Activated T-cell treated with anti-CD3 and anti-CD28 coated beads for 24 hours (primary cell): ENCODE data around the gene CYP26B1.

Experiments
- DNase-seq: peaks from one replicate; pipeline ENCODE4 v3.0.0-alpha.2; 2020; ENCODE audit warnings: low read depth

CYP26B1 gene

GRCh38 chr2:72129681-72130340, 17.9 kb downstream of the CYP26B1 start:
- DNase-seq, result no peak

DNA sequence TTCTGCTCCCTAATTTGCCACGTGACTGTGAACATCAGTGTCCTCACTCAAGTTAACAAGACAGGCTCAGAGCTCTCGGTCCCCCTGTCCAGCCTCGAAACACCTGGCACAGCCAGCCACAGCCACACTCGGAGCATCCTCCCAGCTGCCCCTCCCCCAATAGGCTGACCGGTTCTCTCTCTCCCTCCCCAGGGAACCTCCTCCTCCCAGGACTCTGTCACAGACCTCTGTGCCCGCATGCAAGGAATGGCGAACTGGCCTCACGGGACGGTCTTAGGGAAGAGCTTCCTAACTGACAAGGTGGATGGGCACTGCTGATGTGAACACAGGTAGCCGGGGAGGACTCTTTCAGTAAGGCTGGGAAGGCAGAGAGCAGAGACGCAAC, 18.8 kb downstream of the CYP26B1 start:
- DNase-seq, result no peak

DNA sequence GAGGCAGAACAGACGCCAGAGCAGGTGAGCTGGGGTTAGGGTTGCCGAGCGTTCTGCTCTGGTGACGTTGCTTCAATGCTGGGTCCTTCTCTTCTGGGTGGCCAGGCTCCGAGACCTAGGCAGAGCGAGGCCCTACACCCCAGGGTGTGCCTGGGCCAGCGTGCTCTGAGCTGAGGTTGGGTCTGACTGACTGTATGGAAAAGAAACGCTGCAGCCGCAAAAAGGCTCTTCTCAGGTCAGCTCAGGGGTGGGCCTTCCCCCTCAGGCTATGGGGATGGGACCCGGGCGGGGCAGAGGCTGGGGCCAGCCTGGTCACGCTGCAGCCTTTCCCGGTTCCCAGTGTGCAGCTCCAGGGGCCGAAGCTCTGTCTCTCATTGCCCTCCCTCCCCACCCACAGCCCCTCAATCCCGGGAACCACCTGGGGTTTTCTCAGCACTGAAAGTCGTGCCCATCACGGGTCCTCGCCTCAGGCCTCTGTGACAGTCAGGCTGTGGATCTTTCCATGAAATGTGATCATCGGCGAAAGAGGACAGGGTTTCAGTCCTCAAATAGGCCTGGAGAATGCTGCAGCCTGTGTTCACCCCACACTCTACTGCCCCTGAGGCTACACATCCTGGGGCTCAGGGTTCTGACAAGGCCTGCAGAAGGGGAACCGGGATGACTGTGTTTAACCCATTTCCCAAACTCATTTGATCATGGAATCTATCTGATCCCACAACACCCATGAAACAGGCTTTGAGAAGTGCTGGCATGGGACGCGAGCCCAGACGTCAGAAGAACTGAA, 19.4 kb downstream of the CYP26B1 start:
- no peak for DNase-seq

DNA sequence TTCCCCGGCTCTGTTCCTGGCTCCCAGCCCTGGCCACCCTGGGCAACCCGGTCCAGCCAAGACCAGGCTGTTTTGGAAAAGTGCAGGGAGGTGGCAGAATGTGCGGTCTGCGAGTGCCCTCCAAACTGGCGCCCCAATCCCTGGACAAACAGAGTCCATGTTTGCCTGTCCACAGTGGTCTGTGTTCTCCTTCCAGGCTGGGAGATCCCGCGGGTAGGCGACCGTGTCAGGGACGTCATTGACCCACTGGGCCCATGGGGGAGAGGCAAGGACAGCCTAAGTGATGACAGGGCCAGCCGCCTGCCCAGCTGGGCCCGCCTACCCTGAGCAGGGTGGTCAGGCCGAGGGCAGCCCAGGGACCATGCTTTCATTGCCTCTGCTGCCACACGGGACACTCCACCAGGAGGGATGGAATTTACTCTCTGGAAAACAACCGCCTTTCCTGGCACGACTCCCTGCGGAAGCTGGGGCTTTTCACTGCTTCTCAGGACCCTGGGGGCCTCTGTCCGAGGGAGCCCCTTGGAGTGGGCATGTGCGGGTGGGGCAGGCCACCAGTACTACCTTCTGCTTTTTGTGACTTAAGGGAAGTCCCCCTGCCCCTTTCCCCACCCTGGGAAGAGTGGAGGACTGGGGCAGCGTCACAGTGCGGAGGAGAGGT, 20.1 kb downstream of the CYP26B1 start:
- DNase-seq, result no peak

DNA sequence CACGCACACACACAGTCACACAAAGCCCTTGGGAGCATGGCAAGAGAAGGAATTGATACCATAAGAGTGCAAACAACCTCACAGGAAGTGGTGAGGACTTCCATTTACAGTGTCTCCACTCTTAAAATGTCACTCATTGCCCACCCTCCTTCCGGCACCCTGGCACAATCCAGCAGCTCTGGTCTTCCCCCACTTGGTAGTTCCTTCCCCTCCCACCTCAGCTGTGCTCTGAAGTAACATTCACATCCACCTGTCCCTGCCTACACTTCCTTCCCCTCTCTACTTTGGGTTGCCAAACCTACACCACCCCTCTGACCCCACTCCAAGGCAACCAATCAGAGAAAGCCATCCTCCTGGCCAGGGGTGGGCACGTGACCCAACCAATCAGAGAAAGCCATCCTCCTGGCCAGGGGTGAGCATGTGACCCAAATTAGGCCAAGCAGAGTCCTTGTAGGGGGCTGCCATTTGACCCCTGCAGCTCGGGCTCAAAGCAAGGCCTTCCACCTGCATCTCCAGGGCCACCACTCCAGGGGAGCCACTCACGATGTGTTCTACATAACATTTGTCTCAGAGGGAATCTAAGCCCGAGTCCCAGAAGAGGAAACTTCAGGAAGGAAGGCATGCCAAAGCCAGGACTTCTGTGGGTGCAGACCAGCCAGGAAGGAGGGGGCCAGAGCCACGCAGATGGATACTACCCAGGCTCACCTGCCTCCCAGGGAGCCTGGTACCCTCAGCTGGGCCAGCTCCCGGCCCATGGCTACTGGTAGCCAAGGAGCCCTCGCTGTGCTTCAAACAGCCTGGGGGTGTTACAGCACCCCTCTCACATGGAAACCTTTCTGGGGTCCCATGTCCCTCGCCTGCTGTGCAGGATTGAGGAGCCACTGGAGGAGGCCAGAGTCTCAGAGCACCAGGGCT, 21.2 kb downstream of the CYP26B1 start:
- DNase-seq, result no peak

DNA sequence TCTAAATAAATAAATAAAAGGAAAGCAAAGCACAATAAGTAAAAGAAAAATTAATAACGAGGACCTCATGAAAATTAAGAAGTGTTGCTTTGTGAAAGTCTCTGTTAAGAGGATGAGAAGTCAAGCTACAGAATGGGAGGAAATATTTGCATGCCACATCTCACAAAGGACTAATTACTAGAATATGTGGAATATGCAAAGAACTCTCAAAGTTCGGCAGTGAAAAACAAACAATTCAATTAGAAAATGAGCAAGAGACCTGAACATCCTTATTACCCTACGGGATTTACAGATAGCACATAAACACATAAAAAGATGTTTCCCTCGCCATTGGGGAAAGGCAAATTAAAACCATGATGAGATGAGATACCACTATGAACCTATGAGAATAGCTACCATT, 23.3 kb downstream of the CYP26B1 start:
- DNase-seq, result no peak

- no peak for DNase-seq
Observed at GRCh38 chr2:72121153-72121552, 26.5 kb downstream of the CYP26B1 start.

DNA sequence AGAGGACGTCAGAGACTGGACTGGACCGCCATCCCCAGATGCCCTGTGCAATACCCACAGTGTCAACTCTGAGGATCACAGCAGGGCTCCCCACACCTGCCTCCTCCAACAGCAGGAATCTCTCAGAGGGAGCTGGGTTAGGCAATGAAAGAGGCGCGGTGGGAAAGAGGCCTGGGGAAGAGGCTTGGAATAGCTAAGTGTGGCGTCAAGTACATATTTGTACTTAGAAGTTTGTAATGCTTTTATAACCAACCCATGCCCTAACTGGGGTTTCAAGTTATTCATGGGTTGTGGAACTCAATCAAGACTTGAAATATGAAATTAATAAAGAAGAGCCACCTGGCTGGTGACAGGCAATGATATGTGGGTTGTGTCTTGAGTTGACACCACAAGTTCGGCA, 28.7 kb downstream of the CYP26B1 start:
- no peak for DNase-seq

DNA sequence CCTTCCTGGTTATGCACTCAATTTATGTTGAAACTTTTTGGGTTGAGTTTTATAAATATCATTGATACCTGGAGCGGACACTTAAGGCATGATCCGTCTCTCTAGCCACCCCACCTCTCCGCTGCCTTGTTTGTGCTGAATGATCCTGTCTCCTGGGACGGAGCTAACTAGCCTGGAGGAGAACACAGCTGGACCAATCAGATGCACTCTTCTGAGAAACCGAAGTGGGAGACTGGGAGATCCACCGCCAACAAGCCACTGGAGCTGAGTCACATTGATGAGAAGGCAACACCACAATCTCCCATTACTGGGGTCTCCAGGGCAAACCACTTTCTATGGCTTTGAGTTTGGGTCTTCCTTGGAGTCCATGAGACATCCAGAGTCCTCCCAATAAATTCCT, 29.3 kb downstream of the CYP26B1 start:
- DNase-seq, result no peak

DNA sequence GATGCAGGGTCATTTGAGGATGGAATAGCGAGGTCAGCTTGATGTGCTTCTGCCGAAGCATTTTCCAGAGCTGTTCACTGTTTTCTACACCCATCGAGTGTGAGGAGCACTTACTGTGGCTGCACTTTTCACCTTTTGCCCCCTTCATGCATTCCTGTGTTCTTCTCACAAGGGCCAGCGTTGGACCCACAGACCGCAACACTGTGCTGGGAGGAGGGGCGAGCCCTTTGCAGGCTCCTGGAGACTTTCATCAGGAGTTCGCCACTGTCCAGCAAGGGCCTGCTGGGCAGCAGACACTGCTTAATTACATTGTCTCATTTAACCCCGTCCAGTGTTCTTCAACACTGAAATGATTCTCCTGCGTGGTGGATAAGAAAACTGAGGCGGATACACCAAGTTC, 29.9 kb downstream of the CYP26B1 start:
- no peak for DNase-seq

- DNase-seq, result no peak
Observed at GRCh38 chr2:72117029-72117428, 30.6 kb downstream of the CYP26B1 start.

DNA sequence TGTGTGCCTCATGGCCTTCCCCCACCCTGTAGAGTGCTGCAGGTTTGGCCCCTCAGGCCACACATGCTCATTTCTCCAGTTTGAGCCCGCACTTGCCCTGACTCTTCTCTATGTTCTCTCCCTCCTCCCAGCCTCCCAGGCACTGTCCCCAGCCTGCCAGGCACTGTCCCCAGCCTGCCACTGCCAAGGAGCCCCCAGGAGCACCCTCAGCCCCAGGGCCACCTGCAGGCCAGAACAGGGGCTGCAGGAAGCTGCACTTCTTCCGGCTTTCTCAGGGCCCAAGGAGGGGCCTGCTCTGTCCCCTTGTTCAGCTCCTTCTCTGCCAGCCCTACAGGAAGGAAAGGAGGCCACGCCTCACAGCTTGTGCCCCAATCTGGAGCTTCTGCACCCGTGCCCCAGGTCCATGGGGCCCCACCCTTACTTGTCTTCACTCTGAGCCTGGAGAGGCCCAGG, 31.6 kb downstream of the CYP26B1 start:
- no peak for DNase-seq

DNA sequence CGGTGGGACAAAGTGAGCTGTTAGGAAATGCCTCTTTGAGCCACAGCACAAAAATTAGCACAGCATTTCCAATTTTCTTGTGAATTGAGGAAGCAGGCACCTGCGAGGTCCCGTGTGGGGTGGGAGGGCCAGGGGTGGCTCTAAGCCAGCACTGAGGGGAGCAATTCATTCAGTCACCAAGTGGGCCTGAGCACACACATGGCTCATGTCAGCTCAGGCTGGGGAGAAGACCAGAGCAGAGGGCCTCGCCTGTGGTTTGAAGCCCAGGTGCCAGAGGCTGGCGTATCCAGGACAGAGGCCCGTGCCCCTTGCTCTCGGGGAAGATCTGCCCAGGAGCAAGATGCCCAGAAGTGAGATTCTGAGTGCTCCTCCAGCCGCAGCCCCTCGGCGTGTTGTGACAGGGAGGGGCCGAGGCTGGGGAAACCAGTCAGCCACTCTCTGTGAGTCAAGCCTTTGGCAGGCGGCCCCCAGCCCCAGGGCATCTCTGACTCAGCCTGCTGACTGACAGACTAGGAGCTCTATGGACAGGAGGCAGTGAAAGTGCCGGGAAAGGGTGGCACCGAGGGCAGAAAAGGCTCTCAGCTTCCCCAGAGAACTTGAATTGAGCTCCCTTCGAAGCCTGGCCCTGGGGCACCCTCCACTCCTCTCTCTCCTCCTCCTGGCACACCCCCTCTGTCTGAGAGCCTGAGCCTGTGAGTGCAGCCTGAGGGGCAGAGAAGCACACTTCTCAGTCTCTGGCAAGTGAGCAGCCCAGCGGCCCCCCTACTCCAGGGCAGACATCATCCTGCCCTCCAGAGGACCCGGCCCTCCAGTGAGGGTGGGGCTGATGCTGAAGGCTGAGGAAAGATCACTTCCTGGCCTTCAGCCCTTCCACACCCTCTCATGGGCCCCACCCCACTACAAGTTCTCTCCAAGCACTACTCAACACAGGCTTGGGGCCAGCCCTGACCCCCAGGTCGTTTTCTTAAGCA, 32.3 kb downstream of the CYP26B1 start:
- no peak for DNase-seq

DNA sequence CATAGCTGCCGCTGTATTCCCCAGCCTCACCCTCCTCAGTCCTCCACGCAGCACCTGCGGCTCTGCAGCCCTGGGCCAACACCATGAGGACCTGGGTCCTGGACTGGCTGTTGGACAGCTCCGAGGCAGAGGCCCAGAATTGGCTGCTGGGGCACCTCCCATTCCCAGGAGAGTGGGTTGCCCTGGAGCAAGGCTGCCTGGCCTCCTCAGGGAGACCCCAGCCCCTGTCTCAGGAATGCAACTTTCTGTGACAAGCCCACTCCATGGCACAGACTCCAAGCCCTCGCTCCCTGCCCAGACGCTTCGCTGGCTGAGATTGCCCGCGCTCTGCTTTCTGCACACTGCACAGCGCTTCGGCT, 33.0 kb downstream of the CYP26B1 start:
- DNase-seq, result no peak

DNA sequence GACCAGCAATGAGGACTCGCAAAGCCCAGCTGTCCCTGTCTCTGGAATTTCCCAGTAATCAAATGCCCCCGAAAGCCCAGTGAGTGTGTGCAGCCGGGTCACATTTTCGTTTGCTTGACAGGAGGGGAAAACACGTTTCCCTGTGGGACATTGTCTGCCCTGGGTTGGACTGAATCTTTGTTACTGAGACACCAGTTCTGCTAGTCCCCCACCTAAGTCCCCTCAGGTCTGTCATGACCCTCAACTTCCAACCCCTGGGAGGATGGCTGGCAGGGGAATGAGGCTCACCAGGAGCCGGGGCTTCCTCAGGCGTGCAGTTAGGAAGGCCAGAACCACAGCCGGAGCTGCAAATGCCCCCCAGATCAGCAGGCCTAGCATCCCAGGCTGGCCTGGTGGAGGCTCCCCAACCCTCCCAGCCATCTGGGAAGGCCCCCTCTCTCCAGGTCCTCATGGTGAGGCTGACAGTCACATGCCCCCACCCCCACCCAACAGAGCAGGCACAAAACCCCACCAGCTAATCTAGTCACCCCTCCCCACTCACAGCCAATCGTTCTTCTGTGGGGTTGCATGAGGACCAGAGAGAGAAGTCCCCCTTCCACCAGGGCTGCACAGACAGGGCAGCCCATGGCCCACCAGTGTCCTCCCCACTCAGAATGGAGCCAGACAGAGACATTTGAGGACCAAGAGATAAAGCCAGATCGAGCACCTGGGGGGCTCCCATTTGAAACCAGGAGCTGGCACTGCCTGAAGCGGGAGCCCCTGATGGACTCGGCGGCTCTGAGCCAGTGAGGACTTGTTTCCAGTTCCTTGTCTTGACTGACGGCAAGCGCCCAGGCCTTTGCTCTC, 33.6 kb downstream of the CYP26B1 start:
- DNase-seq, result no peak

DNA sequence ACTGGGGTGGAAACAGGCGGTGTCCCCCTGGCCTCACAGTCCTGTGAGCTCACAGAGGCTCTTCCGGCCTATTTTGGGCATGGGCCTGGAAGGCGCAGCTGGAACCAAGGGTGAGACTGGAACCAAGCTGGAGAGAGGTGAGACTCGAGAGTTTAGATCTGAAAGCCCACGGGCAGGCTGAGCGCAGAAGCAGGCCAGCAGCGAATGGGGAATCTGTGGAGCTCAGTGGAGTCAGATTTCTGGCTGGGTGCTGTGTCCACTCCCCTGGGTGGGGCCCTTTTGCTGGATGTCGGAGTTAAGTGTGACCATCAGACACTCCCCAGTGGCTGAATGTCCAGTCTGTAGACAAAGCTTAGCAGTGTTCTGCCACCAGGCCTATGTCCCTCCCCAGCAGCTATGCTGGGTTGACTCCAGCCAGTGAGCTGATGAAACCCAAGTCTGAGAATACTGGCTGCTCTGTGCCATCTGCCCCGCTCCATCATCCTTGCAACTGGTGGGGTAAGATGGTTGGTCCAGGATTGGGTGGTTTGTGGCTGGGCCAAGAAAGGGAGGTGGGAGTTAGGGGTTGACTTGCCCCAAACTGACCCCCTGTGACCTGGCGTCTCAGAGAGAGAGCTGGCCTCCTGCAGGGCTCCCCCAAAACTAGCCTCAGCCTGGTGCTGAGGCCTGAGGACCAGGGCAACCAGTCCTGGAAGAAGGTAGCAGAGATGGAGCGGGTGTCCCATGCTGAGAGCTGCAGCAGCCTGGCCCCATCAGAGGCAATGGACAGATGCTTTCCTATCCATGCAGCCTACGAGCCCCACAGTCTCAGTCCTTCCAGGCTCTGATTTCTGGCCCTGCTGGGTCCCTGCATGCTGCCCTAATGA, 34.4 kb downstream of the CYP26B1 start:
- DNase-seq, result no peak

DNA sequence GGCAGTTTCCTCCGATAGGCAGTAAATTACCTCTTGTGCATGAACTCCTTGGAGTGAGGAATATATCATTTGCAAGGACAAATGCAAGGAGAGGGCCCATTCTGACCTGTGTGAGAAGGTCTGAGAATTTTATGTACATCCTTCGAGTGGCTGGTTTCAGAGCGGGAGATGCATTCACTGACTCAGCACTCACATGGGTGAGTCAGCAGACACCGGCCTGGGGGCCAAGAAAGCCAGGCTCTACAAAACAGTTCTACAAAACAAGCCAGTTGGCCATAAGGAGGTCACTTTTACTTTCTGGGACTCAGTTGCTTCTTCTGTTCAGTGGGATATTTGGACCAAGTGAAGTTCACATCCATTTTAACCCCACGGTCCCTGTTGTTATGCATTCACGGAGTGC, 35.3 kb downstream of the CYP26B1 start:
- no peak for DNase-seq

DNA sequence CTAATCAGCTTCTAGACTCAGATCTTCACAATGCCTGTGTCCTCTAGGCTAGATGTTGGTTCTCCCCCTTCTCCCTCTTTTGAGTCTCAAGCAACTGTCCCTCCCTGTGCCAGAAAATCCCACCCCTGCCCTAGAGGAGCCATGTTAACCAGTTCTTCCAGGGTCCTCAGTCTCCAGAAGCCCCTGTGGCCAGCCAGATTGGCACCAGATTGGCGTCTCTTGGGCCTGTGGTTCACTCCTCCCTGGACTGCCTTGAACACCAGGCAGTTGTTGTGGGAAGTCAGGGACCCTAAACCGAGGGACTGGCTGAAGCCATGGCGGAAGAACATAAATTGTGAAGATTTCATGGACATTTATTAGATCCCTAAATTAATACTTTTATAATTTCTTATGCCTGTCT, 36.6 kb downstream of the CYP26B1 start:
- DNase-seq, result no peak

- DNase-seq, result no peak
Observed at GRCh38 chr2:72109904-72110303, 37.8 kb downstream of the CYP26B1 start.
